ENCODE measurements around the gene GNAT3. TPM values are rescaled to one million over a fixed set of nuclear protein-coding genes. Genes with fewer than 3 reads are reported as not detected.

Gene GNAT3
- total RNA-seq, 1 donor = not detected

- Histone ChIP-seq H3K9me3 (ENCODE audit: low read depth, low read length) (no peaks in the 10 kb centered on the region), H3K4me3 (ENCODE audit: low read length) (no peak overlapping the region), H3K27me3 (ENCODE audit: insufficient read depth, low read length) (no peaks in the 10 kb centered on the region), H3K4me1 (ENCODE audit: insufficient read depth, low read length) (no peaks in the 10 kb centered on the region)
Measured at GRCh38 chr7:80485721-80486120, 26.1 kb downstream of the GNAT3 start.

GRCh38 chr7:80482950-80483349 is 28.9 kb downstream of the GNAT3 start:
- Histone ChIP-seq H3K4me3 (ENCODE audit: low read length) (no peak overlapping the region), H3K9me3 (ENCODE audit: low read depth, low read length) (no peaks in the 10 kb centered on the region), H3K4me1 (ENCODE audit: insufficient read depth, low read length) (no peaks in the 10 kb centered on the region), H3K27me3 (ENCODE audit: insufficient read depth, low read length) (no peaks in the 10 kb centered on the region)

DNA sequence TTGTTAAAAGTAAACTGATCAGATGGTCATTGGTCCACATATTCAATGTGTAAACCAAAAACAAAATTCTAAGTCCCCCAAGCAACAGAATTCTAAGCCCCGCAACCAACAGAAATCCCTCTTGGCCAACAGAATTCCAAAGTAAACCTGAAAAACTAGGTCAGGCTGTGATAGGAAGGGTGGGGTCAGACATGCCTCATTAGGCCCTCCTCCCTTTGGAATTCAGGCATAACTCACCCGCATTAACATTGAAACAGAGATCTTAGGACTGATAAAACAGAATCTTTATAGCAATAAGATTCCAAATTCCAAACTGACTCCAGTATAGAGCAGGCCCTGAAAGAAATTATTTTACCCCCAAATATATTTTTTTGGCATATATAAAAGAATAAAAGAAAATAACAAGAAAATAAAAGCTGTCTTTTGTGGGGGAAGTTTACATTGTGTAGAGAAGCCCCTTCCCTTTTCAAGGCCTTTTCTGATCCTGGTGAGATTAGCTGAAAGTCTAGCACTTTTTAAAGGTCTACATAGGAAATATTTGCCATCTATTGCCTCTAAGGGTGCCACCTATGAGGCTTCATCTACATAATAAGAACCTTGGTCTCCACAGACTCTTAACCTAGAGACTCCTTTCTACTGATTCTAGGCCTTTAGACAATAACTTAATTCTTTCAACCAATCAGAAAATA is 30.5 kb downstream of the GNAT3 start:
- no peaks in the 10 kb centered on the region for H3K4me1 ChIP-seq (ENCODE audit: insufficient read depth, low read length)
- no peak overlapping the region for H3K4me3 ChIP-seq (ENCODE audit: low read length)
- H3K27me3 ChIP-seq (ENCODE audit: insufficient read depth, low read length) = no peaks in the 10 kb centered on the region
- H3K9me3 ChIP-seq (ENCODE audit: low read depth, low read length) = no peaks in the 10 kb centered on the region

DNA sequence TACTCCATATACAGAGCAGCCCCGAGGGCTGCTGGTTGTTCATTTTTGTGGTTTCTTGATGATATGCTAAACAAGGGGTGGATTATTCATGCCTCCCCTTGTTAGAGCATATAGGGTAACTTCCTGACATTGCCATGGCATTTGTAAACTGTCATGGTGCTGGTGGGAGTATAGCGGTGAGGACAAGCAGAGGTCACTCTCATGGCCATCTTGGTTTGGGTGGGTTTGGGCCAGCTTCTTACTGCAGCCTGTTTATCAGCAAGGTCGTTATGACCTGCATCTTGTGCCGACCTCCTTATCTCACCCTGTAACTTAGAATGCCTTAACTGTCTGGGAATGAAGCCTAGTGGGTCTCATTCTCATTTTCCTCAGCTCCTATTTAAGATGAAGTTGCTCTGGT is 31.3 kb downstream of the GNAT3 start:
- H3K9me3 ChIP-seq (ENCODE audit: low read depth, low read length) = no peaks in the 10 kb centered on the region

GRCh38 chr7:80478683-80479082 is 33.2 kb downstream of the GNAT3 start:
- H3K4me3 ChIP-seq (ENCODE audit: low read length) = no peak overlapping the region

More for the DNA sequence above, 31.3 kb downstream of the GNAT3 start:
- Histone ChIP-seq H3K4me1 (ENCODE audit: insufficient read depth, low read length) (no peaks in the 10 kb centered on the region), H3K4me3 (ENCODE audit: low read length) (no peak overlapping the region), H3K27me3 (ENCODE audit: insufficient read depth, low read length) (no peaks in the 10 kb centered on the region)

DNA sequence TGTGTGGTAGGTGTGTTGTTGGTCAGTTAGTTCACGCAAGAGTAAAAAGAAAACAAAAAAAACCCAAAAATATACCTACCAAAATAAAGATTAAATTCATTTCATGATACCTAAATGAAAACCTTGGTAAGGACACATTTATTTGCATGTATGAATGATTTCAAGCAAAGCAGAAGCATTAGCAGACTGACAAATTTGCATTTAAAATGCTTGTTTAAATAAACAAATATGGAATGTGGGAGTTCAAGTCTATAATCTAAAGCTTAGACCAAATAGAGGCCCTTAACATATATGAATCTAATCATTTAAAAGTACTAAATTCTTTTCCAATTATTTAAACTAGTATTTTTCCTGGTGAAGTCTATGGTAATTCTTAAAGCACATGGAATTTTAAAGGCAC is 35.8 kb downstream of the GNAT3 start:
- Histone ChIP-seq H3K9me3 (ENCODE audit: low read depth, low read length) (no peaks in the 10 kb centered on the region), H3K4me1 (ENCODE audit: insufficient read depth, low read length) (no peaks in the 10 kb centered on the region), H3K27me3 (ENCODE audit: insufficient read depth, low read length) (no peaks in the 10 kb centered on the region), H3K4me3 (ENCODE audit: low read length) (no peak overlapping the region)

More at GRCh38 chr7:80478683-80479082, 33.2 kb downstream of the GNAT3 start:
- Histone ChIP-seq H3K4me1 (ENCODE audit: insufficient read depth, low read length) (no peaks in the 10 kb centered on the region), H3K27me3 (ENCODE audit: insufficient read depth, low read length) (no peaks in the 10 kb centered on the region), H3K9me3 (ENCODE audit: low read depth, low read length) (no peaks in the 10 kb centered on the region)

GRCh38 chr7:80475383-80475782 is 36.5 kb downstream of the GNAT3 start:
- H3K4me1 ChIP-seq (ENCODE audit: insufficient read depth, low read length) = no peaks in the 10 kb centered on the region

DNA sequence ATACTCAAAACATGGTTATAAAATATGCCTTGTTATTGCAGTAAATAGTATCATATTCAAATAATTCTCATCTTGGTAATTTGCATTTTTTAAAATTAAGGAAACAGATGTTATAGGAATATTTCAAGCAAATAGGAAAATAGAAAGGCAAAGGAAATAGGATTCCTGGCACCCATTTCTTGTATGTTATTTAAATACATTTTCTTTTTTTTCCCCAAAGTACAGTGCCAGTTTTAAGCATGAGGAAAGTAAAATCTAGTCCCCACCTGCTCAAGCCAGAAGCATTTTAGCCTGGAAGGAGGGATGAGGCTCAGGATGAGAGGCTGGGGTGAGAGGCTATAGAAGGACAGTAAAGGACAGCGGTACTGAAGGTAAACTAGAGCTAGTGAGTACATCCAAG is 38.1 kb downstream of the GNAT3 start:
- Histone ChIP-seq H3K27me3 (ENCODE audit: insufficient read depth, low read length) (no peaks in the 10 kb centered on the region), H3K4me3 (ENCODE audit: low read length) (no peak overlapping the region), H3K9me3 (ENCODE audit: low read depth, low read length) (no peaks in the 10 kb centered on the region), H3K4me1 (ENCODE audit: insufficient read depth, low read length) (no peaks in the 10 kb centered on the region)

More at GRCh38 chr7:80475383-80475782, 36.5 kb downstream of the GNAT3 start:
- no peak overlapping the region for H3K4me3 ChIP-seq (ENCODE audit: low read length)
- no peaks in the 10 kb centered on the region for H3K9me3 ChIP-seq (ENCODE audit: low read depth, low read length)
- H3K27me3 ChIP-seq (ENCODE audit: insufficient read depth, low read length) = no peaks in the 10 kb centered on the region

- Histone ChIP-seq H3K27me3 (ENCODE audit: insufficient read depth, low read length) (no peaks in the 10 kb centered on the region), H3K4me1 (ENCODE audit: insufficient read depth, low read length) (no peaks in the 10 kb centered on the region), H3K9me3 (ENCODE audit: low read depth, low read length) (no peaks in the 10 kb centered on the region), H3K4me3 (ENCODE audit: low read length) (no peak overlapping the region)
Measured at GRCh38 chr7:80472491-80473200, 39.2 kb downstream of the GNAT3 start.

DNA sequence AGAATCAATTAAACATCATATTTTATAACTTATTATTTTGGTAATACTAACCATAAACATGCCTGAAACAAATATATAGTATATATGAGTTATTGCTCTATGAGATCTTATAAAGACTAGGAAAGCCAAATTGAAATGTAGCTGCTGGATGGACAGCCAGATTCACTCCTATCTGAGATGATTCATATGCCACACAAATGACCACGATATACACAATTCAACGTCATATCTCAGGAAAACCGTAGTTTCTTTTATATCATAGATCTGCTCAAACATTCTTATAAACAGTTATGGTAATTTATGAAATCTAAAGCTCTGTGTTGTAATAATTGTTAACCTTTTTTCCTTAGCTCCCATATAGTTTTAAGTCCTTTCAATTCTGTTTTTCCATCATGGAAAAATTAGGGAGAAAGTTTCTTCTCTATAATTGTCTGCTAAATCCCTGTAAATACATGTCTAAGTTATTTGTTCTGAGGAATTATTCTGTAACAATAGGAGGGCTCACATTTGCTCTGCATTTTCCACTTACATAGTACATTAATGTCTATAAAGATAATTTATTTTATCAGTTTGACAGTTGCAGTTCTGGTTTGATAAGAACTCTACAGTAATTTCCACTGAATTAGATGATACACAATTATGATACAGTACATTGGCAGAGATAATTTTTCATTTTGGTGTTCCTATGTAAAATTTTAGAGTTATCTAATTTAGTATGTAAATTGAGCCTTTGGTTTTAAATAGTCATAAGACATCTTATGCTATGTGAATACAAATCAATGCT is 42.7 kb downstream of the GNAT3 start:
- Histone ChIP-seq H3K9me3 (ENCODE audit: low read depth, low read length) (no peaks in the 10 kb centered on the region), H3K4me1 (ENCODE audit: insufficient read depth, low read length) (no peaks in the 10 kb centered on the region), H3K4me3 (ENCODE audit: low read length) (no peak overlapping the region), H3K27me3 (ENCODE audit: insufficient read depth, low read length) (no peaks in the 10 kb centered on the region)

DNA sequence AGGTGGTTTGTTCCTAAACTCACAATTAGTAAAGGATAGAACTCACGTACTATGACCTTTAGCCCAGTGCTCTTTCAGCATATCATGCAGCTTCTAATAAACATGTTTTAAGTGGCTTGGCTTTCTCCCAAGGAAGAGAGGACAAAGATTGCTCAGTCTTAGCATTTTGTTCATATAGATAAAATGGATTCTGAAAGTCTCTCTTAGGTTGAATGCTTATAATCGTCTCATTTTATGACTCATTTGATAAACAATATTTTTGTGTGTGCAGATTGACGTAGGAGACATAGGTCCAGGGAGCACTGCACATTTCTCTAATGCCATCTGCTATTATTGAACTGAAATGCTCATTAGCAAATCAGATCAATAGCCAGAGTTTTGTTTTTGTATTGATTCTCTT is 44.8 kb downstream of the GNAT3 start:
- Histone ChIP-seq H3K4me3 (ENCODE audit: low read length) (no peak overlapping the region), H3K9me3 (ENCODE audit: low read depth, low read length) (no peaks in the 10 kb centered on the region), H3K4me1 (ENCODE audit: insufficient read depth, low read length) (no peaks in the 10 kb centered on the region), H3K27me3 (ENCODE audit: insufficient read depth, low read length) (no peaks in the 10 kb centered on the region)

DNA sequence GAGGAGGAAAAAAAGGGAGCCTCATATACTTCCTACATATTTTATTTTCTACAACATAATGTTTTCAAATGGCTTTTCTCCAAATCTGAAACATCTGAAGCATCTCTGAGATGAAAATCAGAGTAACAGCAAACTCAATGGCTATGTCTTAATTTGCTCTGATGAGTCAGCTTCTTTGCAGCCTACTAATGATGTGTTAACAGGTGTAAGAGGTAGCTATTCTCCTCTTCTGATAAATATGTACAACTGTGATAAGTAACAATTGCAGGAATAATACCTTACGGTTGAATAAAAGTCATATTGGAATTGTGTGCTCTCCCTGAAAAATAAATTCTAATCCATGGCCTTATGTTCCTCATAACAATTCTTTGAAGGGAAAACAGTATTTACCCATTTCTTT is 45.2 kb downstream of the GNAT3 start:
- Histone ChIP-seq H3K9me3 (ENCODE audit: low read depth, low read length) (no peaks in the 10 kb centered on the region), H3K27me3 (ENCODE audit: insufficient read depth, low read length) (no peaks in the 10 kb centered on the region), H3K4me3 (ENCODE audit: low read length) (no peak overlapping the region), H3K4me1 (ENCODE audit: insufficient read depth, low read length) (no peaks in the 10 kb centered on the region)

DNA sequence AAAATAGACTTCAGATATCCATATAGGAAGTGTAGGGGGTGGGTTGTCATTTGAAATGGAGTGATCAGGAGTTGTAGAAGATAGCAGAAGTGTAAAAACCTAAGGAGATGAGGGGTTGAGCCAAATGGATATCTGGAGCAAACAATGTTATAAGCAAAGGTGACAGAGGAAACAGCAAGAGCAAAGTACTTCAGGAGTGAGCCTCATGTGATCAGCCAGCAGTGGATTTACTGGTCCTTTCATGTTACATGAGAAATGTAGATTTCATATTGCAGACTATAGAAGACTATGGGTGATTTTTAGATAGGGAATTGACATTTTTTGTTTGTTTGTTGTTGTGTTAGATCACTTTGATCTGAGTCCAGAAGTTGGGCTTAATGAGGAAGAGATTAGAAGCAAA is 47.7 kb downstream of the GNAT3 start:
- Histone ChIP-seq H3K9me3 (ENCODE audit: low read depth, low read length) (no peaks in the 10 kb centered on the region), H3K4me3 (ENCODE audit: low read length) (no peak overlapping the region), H3K4me1 (ENCODE audit: insufficient read depth, low read length) (no peaks in the 10 kb centered on the region), H3K27me3 (ENCODE audit: insufficient read depth, low read length) (no peaks in the 10 kb centered on the region)

- H3K9me3 ChIP-seq (ENCODE audit: low read depth, low read length) = no peaks in the 10 kb centered on the region
- H3K27me3 ChIP-seq (ENCODE audit: insufficient read depth, low read length) = no peaks in the 10 kb centered on the region
- no peak overlapping the region for H3K4me3 ChIP-seq (ENCODE audit: low read length)
- no peaks in the 10 kb centered on the region for H3K4me1 ChIP-seq (ENCODE audit: insufficient read depth, low read length)
Measured at GRCh38 chr7:80463272-80463920, 48.5 kb downstream of the GNAT3 start.

GRCh38 chr7:80460857-80461256 is 51.0 kb downstream of the GNAT3 start:
- H3K27me3 ChIP-seq (ENCODE audit: insufficient read depth, low read length) = no peaks in the 10 kb centered on the region
- no peak overlapping the region for H3K4me3 ChIP-seq (ENCODE audit: low read length)
- no peaks in the 10 kb centered on the region for H3K4me1 ChIP-seq (ENCODE audit: insufficient read depth, low read length)
- no peaks in the 10 kb centered on the region for H3K9me3 ChIP-seq (ENCODE audit: low read depth, low read length)

Measured in mononuclear cell (primary cell).